Effector CD8-positive, alpha-beta T cell (primary cell): ENCODE data around the gene PIGM.

Experiments
- DNase-seq: peaks from one replicate; lab custom pipeline; 2025; lab: John Stamatoyannopoulos, UW

The PIGM gene

DNA sequence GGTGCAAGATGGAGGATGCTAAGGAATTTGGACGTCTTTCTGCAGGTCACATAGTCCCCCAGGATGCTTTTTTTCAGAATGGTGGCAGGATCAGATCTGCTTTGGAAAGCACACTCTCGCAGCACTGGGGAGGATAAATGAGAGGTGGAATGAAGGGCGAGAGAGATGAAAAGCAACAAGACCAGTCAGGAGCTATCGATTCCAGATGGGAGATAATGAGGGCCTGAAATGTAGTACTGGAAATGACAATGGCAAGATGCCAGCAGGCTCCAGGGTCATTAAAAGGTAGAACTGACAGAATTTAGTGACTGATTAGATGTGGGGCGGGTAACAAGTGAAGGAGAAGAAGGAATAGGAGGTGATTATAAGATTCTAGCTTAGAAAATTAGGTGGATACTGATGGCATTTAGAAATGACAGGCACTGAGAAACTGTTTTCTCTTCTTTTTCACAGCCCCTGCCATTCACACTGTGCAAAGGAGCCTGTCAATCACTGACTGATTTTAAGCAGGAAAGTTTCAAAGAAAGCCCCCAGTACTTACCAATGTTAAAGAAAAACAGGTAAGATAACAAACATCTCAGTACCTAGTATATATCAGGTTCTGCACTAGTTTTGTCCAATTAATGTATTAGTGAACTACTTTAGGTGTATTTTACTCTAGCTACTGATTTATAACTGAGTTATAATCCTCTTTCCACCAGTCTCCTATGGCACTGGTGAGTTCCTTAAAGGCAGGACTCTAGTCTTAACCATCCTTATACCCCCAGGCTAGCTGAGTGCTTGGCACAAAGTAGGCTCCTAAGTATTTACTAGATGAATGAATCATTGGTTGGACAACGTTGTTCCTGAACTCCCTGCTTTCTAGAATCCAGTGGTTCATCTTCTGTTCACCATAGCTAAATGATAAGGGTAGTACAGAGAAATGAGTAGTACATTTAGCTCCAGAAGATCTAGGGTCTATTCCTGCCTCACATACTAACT lies 9.2 kb downstream of the PIGM start:
- DNase-seq, result no peak

DNA sequence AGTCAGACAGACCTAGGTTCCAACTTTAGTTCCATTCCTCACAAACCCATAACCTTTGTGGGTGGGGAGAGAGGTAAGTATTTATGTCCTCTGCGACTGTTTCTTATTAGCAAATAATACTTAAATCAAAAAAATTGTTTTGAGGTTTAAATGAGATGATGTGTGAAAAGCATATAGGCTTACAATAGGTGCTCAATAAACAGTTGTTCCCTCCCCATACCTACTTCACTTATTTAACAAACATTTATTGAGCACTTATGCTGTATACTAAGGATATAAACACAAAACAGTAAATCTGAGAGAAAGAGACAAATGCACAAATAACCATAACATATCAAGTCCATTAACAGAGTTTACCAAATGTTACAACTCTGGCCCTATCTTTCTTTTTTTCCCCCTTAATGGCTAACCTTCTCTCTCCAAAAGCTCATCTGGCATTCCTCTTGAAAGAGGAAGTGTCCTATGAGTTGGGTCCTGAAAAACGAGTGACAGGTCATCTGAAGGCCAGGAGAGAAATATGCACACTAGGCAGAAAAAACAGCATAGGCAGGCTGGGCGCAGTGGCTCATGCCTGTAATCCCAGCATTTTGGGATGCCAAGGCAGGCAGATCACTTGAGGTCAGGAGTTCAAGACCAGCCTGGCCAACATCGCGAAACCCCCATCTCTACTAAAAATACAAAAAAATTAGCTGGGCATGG lies 10.3 kb downstream of the PIGM start:
- DNase-seq, result no peak

DNA sequence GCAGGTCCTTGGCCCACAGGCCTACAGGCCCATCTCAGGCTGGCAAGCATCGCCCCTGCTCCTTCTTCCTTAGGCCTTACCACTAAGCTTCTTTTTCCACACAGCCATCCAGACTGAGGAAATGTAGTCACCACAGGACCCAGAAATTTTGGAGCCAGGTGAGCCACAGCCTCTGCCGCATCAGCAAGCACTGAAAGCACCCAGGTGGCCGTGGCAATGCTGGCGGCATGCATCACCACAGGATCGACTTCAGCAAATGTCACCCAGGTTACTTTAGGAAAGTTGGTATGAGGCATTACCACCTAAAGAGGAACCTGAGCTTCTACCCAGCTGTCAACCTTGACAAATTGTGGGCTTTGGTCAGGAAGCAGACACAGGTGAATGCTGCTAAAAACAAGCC lies 11.6 kb downstream of the PIGM start:
- DNase-seq, result no peak

DNA sequence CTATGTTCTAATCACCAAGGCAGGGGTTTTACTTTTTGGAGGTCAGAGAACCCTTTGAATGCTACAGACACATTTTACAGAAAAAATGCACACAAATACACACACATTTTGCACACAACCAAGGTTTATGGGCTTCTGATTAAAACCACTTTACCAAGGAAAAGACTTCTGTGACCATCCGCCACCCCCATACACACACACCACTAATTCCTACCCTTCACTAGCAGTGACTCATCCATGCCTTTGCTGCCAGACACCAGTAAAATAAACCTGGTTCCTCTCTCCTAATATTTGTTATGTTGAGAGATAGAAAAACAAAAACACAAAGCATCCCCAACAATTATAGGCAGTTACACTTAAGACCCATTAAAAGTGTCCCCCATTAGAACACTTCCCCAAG lies 12.9 kb downstream of the PIGM start:
- DNase-seq, result no peak

DNA sequence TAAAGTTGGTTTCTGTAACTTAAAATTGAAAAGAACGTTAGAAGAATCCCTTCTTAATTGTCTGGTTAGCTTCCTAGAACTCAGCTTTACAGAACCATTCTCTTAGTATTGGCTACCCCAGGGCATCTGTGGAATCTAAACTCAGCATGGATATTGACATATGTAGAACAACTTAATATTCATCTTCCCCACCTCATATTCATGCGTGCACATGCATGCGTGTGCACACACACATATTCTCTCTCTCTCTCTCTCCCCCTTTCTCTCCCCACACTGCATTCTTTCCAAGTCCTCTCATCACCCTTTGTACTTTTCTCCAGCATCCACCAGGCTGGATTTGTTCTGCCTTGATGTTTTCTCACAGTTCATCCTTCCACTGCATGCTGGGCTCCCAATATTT lies 13.4 kb downstream of the PIGM start:
- no peak for DNase-seq

DNA sequence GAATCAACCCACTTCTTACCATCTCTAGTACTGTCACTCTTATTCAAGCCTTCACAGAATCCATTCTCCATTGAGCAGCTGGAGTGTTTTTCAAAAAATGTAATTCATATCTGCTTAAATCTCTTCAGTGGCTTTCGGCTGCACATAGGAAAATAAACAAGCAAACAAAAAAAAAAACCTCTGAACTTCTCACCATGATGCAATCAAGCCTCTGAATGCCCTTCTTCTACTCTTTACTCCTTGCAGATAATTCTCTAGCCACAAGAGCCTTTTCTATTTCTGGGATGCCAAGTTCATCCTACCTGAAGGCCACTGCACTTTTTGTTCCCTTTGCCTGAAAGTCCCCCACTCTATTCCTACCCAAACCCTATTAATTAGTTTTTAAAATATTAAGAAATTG lies 14.2 kb downstream of the PIGM start:
- no peak for DNase-seq

DNA sequence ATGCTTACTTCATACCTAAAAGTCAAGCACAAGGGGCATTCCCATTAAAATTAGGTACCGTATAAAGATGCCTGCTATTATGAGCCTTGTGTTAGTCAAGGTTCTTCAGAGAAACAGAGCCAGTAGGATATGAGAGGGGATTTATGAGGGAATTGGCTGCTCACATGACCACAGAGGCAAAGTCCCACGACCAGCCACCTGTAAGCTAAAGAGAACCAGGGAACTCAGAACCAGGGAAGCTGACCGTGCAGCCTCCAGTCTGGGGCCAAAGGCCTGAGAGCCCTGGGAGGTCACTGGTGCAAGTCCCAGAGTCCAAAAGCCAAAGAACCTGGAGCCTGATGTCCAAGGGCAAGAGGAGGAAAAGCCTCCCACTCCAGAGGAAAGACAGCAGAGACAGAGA lies 20.0 kb downstream of the PIGM start:
- no peak for DNase-seq

DNA sequence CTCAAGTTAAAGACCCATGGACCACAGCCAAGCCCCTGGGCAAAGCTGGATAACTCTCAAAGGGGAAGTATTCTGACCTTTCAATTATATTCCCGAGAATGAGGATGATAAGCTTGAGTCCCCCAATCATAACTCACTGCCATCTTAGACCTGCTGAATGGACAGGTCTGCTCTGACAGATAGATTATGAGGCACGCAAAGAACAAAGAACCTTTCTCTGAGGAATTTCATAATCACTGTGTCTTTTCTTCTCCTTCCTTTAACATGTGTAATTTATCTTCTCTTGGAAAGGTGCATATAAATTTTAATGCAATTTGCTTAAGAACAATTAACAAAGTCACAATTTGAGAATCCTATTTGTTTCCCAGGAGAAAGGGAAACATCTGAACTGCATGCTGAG lies 22.0 kb downstream of the PIGM start:
- no peak for DNase-seq

DNA sequence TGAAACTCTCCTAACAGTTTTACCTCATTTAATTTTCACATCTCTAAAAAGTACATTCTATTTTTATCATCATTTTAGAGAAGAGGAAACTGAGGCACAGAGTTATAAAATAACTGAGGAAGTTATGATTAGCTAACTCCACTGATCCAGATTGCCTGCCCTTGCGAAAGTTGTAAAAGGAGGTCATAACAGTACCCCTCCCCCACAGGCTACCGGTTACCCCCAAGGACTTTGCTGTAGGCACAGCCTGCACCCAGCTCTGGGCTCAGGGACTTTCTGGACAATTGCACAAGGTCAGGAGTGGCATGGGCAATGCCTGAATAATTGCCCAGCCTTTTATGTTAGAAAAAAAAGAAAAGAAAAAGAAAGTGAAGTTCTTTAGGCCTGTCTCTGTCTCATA lies 22.7 kb downstream of the PIGM start:
- no peak for DNase-seq

DNA sequence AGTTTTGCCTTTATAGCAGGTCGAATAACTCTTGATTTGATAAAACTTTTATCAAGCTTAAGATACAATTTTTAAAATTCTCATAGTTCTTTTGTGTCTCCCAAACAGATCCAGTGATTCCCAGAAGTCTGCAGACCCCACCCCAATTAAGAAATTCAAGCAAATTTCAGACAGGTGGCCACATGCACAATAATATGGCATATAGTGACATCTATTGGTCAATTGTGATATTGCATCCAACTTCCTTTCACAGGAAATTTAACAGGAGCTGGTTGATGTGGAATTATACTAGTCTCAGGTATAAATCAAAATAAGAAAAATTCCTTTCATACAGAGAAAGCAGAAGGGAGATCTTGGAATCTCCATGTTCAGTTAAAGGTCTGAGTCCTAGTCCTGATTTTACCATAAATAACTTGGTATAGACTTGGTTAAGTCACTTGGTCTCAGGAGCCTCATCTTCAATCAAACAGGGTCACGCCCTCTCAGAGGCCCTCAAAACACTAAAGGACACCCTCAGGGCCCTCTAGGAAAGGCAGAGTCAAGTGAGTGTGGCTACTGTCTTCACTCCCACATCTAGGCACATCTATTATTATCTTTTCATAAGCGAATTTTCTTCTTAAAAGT lies 24.1 kb downstream of the PIGM start:
- no peak for DNase-seq

DNA sequence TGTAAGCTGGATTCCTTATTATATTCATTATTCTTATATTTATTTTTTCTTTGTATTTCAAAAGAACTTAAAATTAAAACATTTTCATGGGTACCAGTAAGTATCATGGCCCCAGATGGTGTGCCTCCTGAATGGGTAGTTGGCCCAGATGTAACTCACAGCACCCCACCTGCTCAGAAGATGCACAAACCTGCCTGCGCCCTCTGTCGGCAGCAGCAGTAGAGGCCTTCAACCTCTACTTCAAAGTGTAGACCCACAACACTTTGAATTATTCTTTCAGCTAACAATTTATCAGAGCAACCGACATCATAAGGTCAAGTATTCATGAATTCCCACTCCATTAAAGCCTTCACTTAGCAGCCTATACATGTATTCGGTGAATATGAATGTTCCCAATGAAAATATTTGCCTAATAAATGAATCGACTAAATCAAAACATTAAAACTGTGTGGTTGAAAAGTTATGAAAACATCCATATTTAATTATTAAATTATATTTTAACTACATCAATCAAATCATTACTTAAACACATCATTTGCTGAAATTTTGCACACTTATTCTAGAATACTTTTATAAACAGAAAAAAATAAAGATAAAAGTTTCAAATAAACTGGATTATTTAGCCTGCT lies 25.4 kb downstream of the PIGM start:
- peak; percentile 51 for DNase-seq

DNA sequence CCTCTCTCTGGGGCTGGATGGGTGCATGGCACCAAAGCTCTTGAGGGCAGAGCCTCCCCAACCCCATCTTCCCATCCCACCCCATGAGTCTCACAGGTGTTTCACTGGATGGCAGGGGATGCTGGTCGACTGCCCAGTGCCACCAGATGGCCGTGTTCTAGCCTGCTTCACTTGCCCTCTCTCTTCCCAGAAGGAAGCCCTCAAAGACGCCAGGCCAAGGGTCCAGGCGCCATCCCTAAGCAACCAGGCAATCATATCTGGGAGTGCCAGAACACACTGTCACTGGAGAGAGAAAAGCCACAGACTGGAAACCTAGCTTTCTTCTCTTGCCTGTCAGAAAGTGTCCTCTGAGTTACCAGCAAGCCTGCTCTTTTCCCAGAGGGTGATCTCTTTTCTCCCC lies 26.7 kb downstream of the PIGM start:
- no peak for DNase-seq

DNA sequence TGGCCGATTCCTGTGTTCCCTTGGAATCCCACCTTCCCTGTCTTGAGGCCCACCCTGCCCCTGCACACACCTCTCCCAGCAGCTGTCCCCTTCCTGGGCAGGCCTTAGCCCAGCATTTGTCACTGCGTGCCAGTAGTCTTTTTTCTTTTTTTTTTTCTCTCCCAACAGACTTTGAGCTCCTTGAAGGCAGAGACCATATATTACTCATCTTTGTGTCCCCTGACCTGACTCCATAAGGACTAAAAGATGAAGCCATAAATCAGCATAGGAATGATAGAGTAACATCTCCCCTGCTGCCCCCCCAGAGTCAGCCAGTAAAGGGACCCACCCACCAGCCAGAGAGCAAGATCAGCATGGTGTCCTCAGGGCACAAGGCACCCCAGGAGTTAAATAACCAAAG lies 27.4 kb downstream of the PIGM start:
- DNase-seq, result no peak

DNA sequence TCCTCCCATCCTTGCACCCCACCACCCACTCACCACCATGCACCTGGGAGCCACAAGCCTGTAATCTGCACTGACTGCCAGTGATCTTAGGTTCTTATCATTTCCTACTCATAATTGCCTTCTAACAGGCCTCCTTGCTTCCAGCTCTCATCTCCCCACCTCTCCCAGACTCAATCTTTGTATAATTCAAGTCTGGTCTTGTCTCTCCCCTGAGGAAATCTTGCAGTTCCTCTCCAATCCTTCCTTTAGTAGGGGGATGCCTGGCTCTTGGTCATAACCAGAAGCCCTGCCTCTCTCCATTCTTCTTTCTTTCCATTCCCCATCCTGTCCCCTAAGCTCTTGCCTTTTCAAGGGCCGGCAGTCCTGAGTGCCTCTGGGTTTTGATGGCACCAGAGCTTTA lies 27.8 kb downstream of the PIGM start:
- no peak for DNase-seq

DNA sequence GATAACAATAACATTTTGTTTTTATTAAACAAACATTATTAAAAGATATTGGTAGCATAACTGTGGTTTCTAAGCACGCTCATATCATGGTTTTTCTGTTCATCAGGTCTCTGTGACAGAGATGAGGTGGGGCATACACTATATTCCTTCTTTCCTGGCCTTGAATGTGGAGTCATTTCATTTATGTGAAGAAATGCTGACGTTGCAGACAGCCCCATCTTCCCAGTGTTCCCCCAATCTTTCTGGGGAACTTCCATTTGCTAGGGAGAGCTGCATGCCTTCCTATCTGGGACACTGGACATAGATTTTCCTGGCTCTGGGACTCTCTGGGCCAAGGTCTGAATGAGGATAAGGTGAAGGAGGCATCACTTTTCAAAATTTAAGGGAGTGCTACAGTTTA lies 30.4 kb downstream of the PIGM start:
- no peak for DNase-seq

DNA sequence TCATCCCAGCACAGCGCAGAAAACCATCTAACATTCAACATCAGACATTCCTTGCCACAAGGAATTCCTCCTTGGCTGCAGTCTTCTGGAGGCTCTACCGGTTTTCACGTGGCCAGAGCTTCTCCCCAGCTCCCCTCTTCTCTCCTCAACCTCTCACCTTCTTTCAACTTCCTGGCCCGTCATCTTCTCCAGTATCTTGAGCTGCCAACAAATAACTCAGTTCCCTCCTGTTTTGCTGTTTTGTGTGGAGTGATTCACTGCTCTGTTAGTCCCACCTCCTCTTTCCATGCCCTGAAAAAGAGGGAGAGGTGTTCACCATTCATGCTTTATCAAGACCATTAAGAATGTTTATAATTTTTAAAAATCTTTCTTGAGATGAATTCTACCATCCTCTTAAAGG lies 32.6 kb downstream of the PIGM start:
- DNase-seq, result no peak

DNA sequence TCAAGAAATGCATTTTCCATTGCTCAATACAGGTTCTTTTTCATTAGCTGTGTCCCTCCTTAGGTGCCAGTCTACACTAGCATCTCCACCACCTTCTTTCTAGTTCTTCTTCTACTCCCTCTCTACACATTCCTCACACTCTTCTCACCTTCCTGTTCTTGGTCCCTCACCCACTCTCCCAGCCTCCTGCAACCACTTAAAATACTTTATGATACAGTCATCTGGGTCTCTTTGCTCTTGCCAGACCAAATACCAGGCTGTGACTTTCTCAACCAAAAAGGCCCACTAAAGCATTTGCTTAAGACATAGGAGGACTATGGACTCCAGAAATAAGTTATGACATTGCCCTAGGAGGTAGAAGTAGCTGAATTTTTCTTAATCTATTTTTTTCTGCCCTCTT lies 35.1 kb downstream of the PIGM start:
- DNase-seq, result no peak

DNA sequence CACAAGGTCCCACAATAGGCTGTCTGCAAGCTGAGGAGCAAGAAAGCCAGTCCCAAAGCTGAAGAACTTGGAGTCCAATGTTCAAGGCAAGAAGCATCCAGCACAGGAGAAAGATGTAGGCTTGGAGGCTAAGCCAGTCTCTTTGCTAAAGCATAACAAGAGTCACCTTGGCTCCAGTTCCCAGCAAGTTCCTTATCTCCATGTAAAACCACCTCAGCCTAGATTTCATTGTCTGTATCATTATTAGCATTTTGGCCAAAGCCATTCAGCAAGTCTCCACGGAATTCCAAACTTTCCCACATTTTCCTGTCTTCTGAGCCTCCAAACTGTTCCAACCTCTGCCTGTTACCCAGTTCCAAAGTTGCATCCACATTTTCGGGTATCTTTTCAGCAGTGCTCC lies 36.9 kb downstream of the PIGM start:
- DNase-seq, result no peak

DNA sequence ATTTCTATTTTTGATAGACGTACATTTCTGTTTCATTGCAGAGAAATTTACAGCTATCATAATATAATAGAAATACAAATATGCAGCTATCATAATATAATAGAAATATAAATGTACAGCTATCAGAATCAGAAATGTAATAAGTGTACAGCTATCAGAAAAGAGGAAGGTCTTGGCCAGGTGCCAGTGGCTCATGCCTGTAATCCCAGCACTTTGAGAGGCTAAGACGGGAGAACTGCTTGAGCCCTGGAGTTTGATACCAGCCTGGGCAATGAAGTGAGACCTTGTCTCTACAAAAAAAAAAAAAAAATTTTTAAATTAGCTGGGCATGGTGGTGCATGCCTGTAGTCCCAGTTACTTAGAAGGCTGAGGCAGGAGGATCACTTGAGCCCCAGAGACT lies 37.9 kb downstream of the PIGM start:
- no peak for DNase-seq

DNA sequence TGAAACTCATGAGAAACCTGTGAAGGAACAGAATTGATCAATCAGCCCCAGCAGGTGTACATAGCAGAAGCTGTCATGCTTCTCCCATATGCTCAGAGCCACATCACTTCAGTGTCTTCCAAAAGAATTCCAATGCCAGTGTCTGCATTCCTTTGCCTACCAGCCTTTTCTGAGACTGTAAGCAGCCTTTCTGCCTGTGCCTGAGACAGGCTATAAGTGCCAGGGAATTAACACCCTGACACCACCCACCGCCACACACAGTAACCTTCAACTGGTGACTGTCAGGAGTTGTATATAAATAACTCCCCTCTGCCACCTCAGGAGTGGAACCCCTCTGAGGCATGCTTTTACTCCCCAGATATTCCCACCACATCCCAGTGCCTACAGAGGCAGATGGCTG lies 39.6 kb downstream of the PIGM start:
- DNase-seq, result no peak

DNA sequence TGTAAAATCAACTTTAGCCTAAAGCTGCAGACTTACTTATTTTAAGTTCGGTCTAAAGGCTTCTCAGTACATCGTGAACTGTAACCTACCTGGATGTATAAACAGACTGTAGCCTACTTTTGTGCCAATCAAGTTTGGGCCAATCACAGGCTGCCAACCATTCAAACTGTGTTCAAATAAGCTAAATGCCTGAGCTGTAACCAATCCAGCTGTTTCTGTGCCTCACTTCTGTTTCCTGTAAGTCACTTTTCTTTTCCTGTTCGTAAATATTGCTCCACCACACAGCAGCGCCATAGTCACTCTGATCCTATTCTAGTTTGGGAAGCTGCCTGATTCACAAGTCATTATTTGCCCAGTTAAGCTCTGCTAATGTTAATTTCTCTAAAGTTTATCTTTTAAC lies 40.3 kb downstream of the PIGM start:
- no peak for DNase-seq

DNA sequence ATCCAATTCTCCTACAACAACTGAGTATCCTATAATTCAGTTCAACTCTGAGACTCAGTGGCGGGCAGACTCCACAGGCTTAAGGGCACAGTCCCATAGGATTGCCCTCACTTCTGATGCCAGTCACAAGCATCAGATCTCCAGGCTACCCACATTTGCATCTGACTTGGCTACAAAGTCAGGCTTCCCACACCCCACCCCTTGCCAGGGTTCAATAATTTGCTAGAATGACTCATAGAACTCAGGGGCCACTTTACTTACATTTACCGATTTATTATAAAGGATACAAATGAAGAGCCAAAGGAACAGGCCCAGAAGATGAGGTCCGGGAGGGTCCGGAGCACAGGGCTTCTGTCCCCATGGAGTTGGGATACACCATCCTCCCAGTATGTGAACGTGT lies 41.8 kb downstream of the PIGM start:
- no peak for DNase-seq

DNA sequence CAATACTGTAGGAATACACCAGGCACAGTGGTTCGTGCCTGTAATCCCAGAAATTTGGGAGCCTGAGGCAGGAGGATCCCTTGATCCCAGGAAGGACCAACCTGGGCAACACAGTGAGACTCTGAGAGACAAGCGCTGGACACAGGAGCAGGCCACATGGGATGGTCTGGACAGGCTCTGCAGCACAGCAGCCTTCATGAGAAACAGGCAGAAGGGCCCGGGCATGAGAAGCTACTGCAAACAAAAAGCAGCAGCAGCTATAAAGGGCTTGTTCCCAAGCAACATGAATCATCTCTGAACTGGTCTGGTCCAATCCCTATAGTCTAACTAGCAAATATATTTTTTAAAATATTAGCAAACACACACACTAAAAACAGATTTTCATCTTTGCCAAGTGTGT lies 42.2 kb downstream of the PIGM start:
- DNase-seq, result no peak
